ENCODE measurements around the gene USF3. TPM values are rescaled to one million over a fixed set of nuclear protein-coding genes. Genes with fewer than 3 reads are reported as not detected.

USF3 gene
- total and polyA plus RNA-seq, 2 experiments from 2014 or later = 5.8 to 18.8 TPM

DNA sequence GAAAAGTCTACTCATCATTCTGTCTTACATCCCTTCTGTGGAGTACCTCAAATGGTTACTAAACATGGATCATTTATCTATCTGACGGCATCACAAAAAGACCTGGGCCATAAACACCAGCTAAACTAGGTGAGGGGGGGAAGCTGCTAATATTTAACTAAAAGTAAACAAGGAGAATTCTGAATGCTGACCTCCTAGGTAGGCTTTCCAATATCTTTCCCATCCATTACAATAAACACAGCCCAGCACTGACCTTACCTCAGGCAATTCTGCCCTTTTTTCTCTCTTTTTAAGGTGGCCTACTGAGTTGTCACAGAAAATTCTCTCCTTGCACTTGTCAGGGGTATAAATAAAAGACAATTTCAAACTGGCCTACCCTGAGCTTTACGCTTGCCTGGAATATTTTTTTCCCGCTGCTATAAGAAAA, 33.1 kb downstream of the USF3 start:
- Histone ChIP-seq H3K9me3 (ENCODE audit: low read depth) (no peaks in the 10 kb centered on the region), H3K27me3 (no peaks in the 10 kb centered on the region), H2AFZ (no peak overlapping the region), H3K9me2 (replicated peaks; ENCODE audit: insufficient read depth) (no peaks in the 10 kb centered on the region), H4K20me1 (ENCODE audit: insufficient read depth, poor library complexity, severe bottlenecking) (no peaks in the 10 kb centered on the region), H3K4me1 (ENCODE audit: insufficient read depth) (peaks cover 17% of the 10 kb centered on the region), H3K36me3 (replicated peaks; ENCODE audit: insufficient read depth, low read depth) (no peaks in the 10 kb centered on the region), H3K4me2 (peak overlapping the region; percentile 66), H3K4me3 (no peak overlapping the region), H3K79me2 (no peaks in the 10 kb centered on the region), H3K27ac (peak overlapping the region; percentile 78)
- peak; percentile 67 for DNase-seq (ENCODE audit: low spot score)
- 76% methylated on average over 3 of the region's 3 CpGs for WGBS (ENCODE audit: low lambda C conversion rate, missing lambda C conversion rate)
- no peak for TF ChIP-seq EZH2 (IDR thresholded peaks at IDR 0.05; ENCODE audit: borderline replicate concordance)
- TF ChIP-seq, protein P1, sequence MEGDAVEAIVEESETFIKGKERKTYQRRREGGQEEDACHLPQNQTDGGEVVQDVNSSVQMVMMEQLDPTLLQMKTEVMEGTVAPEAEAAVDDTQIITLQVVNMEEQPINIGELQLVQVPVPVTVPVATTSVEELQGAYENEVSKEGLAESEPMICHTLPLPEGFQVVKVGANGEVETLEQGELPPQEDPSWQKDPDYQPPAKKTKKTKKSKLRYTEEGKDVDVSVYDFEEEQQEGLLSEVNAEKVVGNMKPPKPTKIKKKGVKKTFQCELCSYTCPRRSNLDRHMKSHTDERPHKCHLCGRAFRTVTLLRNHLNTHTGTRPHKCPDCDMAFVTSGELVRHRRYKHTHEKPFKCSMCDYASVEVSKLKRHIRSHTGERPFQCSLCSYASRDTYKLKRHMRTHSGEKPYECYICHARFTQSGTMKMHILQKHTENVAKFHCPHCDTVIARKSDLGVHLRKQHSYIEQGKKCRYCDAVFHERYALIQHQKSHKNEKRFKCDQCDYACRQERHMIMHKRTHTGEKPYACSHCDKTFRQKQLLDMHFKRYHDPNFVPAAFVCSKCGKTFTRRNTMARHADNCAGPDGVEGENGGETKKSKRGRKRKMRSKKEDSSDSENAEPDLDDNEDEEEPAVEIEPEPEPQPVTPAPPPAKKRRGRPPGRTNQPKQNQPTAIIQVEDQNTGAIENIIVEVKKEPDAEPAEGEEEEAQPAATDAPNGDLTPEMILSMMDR (IDR thresholded peaks at IDR 0.05; ENCODE audit: poor library complexity) = no peak
- no peak for TF ChIP-seq EZH2phosphoT487 (IDR thresholded peaks at IDR 0.05; ENCODE audit: low read depth, severe bottlenecking, unreplicated experiment)

DNA sequence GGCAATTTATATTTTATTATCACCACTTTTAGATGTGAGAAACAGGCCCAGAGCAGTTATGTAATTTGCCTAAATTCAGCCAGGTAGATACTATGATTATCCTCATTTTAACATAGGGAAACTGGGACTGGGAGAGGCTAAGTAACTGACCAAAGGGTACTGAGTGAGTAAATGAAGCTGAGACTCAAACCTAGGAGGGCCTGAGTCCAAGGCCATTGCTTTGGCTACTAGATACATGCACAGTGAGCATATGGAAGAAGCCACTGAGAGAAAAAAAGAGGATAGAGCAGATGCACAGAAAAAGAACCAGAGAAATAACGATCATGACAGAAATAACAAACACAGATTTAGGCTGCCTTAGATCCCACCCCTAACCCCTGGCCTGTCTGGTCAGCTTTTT, 33.6 kb downstream of the USF3 start:
- H3K4me1 ChIP-seq (ENCODE audit: insufficient read depth) = peaks cover 17% of the 10 kb centered on the region
- no peaks in the 10 kb centered on the region for H3K9me3 ChIP-seq (ENCODE audit: low read depth)
- H3K79me2 ChIP-seq = no peaks in the 10 kb centered on the region
- peak overlapping the region; percentile 54 for H3K27ac ChIP-seq
- TF ChIP-seq, protein P1 (IDR thresholded peaks at IDR 0.05; ENCODE audit: poor library complexity) = no peak
- no peak for TF ChIP-seq EZH2phosphoT487 (IDR thresholded peaks at IDR 0.05; ENCODE audit: low read depth, severe bottlenecking, unreplicated experiment)
- TF ChIP-seq EZH2 (IDR thresholded peaks at IDR 0.05; ENCODE audit: borderline replicate concordance) = no peak
- 47% methylated on average over 1 of the region's 1 CpG for WGBS (ENCODE audit: low lambda C conversion rate, missing lambda C conversion rate)
- H3K4me3 ChIP-seq = no peak overlapping the region
- H2AFZ ChIP-seq = no peak overlapping the region
- DNase-seq (ENCODE audit: low spot score) = no peak
- H3K4me2 ChIP-seq = peak overlapping the region; percentile 43
- H3K36me3 ChIP-seq (replicated peaks; ENCODE audit: insufficient read depth, low read depth) = no peaks in the 10 kb centered on the region
- H3K9me2 ChIP-seq (replicated peaks; ENCODE audit: insufficient read depth) = no peaks in the 10 kb centered on the region
- no peaks in the 10 kb centered on the region for H4K20me1 ChIP-seq (ENCODE audit: insufficient read depth, poor library complexity, severe bottlenecking)
- H3K27me3 ChIP-seq = no peaks in the 10 kb centered on the region

DNA sequence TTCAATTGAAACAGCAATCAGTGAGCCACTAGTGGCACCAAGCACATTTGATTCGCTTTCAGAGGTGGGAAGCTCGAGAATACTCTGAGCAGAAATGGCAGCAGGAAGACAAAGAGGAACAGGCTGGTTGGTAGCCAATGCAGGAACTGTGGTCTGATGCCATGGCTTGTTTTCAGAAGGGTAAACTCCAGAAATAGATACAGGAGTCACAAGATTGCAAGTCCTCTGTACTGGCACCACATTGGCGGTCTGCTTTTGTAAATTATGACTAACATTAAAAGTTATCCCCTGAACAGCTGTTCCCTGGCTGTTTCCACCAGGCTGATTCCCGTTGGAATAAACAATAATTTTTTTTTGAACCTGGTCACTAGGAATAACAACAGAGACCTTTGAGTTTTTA, 35.5 kb downstream of the USF3 start:
- H3K9me2 ChIP-seq (replicated peaks; ENCODE audit: insufficient read depth) = no peaks in the 10 kb centered on the region
- no peaks in the 10 kb centered on the region for H3K27me3 ChIP-seq
- no peaks in the 10 kb centered on the region for H3K79me2 ChIP-seq
- WGBS (ENCODE audit: low lambda C conversion rate, missing lambda C conversion rate) = 85% methylated on average over 4 of the region's 4 CpGs
- no peaks in the 10 kb centered on the region for H3K9me3 ChIP-seq (ENCODE audit: low read depth)
- no peaks in the 10 kb centered on the region for H4K20me1 ChIP-seq (ENCODE audit: insufficient read depth, poor library complexity, severe bottlenecking)
- no peak overlapping the region for H2AFZ ChIP-seq
- H3K27ac ChIP-seq = no peak overlapping the region
- no peak overlapping the region for H3K4me2 ChIP-seq
- no peak for DNase-seq (ENCODE audit: low spot score)
- TF ChIP-seq, protein P1 (IDR thresholded peaks at IDR 0.05; ENCODE audit: poor library complexity) = no peak
- TF ChIP-seq EZH2 (IDR thresholded peaks at IDR 0.05; ENCODE audit: borderline replicate concordance) (no peak), EZH2phosphoT487 (IDR thresholded peaks at IDR 0.05; ENCODE audit: low read depth, severe bottlenecking, unreplicated experiment) (no peak)
- no peak overlapping the region for H3K4me3 ChIP-seq
- H3K36me3 ChIP-seq (replicated peaks; ENCODE audit: insufficient read depth, low read depth) = no peaks in the 10 kb centered on the region
- peaks cover 17% of the 10 kb centered on the region for H3K4me1 ChIP-seq (ENCODE audit: insufficient read depth)

DNA sequence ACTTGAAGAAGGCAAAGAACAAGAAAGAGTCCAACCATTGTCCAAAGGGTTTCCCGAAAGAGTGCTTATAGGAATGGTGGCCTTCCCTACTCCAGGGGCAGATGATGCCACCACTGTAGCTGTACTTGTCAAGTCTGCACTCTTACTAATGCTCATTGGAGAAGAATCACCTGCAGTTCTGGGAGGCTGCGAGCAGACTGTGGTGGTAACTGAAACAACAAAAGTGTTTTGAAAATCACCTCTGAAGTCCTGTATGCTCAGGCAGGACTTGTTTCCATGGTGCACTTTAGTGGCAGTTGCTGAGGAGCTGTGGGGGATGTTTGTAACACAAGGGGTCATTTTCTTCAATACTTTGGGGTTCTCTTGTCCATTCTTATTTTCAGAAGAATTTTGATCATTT, 36.0 kb downstream of the USF3 start:
- TF ChIP-seq EZH2 (IDR thresholded peaks at IDR 0.05; ENCODE audit: borderline replicate concordance) (no peak), EZH2phosphoT487 (IDR thresholded peaks at IDR 0.05; ENCODE audit: low read depth, severe bottlenecking, unreplicated experiment) (no peak)
- TF ChIP-seq, protein P1 (IDR thresholded peaks at IDR 0.05; ENCODE audit: poor library complexity) = no peak
- DNase-seq (ENCODE audit: low spot score) = no peak
- Histone ChIP-seq H3K4me3 (no peak overlapping the region), H3K9me3 (ENCODE audit: low read depth) (no peaks in the 10 kb centered on the region), H3K36me3 (replicated peaks; ENCODE audit: insufficient read depth, low read depth) (no peaks in the 10 kb centered on the region), H3K9me2 (replicated peaks; ENCODE audit: insufficient read depth) (no peaks in the 10 kb centered on the region), H2AFZ (no peak overlapping the region), H3K4me2 (no peak overlapping the region), H4K20me1 (ENCODE audit: insufficient read depth, poor library complexity, severe bottlenecking) (no peaks in the 10 kb centered on the region), H3K4me1 (ENCODE audit: insufficient read depth) (peaks cover 17% of the 10 kb centered on the region), H3K27ac (no peak overlapping the region), H3K27me3 (no peaks in the 10 kb centered on the region), H3K79me2 (no peaks in the 10 kb centered on the region)
- WGBS (ENCODE audit: low lambda C conversion rate, missing lambda C conversion rate) = 100% methylated on average over 2 of the region's 2 CpGs

Measured in hepatocyte (in vitro differentiated cells).